Mesothelial cell of epicardium (in vitro differentiated cells): ENCODE measurements around the gene RASGRF2. TPM values are rescaled to one million over a fixed set of nuclear protein-coding genes. Genes with fewer than 3 reads are reported as not detected.

Experiments
- DNase-seq, 2 experiments: peaks; one replicate each; pipeline ENCODE4 v3.0.0; 2021; ENCODE audit warnings: low spot score in 2 of 2; ENCODE audit not compliant: unreplicated experiment in 2 of 2
- H3K27ac Mint-ChIP-seq: 2 replicates; pipeline ENCODE4 v1.8.0; 2021; ENCODE audit warnings: mixed read lengths
- H3K27me3 Mint-ChIP-seq: 2 replicates; pipeline ENCODE4 v1.8.0; 2021; ENCODE audit warnings: low read depth, mixed read lengths
- H3K36me3 Mint-ChIP-seq: 2 replicates; pipeline ENCODE4 v1.8.0; 2021; ENCODE audit warnings: mixed read lengths
- H3K4me1 Mint-ChIP-seq: 2 replicates; pipeline ENCODE4 v1.8.0; 2021; ENCODE audit warnings: mixed read lengths
- H3K4me3 Mint-ChIP-seq: 2 replicates; pipeline ENCODE4 v1.8.0; 2021; ENCODE audit warnings: mild to moderate bottlenecking, moderate library complexity, mixed read lengths
- H3K9me3 Mint-ChIP-seq: 2 replicates; pipeline ENCODE4 v1.8.0; 2021; ENCODE audit warnings: mixed read lengths
- CTCF ChIP-seq: fragments of 200-600 bp; sonication (generic); IDR thresholded peaks from one replicate; pipeline ENCODE4 v1.5.0; 2021; ENCODE audit warnings: antibody characterized with exemption; ENCODE audit not compliant: unreplicated experiment
- total RNA-seq: library from RNA; stranded (reverse); gene quantifications from 3 replicates; pipeline ENCODE4 v1.2.1, GENCODE V29; 2021

Gene RASGRF2
- total RNA-seq, 1 donor from 2014 or later = 5.7 TPM

DNA sequence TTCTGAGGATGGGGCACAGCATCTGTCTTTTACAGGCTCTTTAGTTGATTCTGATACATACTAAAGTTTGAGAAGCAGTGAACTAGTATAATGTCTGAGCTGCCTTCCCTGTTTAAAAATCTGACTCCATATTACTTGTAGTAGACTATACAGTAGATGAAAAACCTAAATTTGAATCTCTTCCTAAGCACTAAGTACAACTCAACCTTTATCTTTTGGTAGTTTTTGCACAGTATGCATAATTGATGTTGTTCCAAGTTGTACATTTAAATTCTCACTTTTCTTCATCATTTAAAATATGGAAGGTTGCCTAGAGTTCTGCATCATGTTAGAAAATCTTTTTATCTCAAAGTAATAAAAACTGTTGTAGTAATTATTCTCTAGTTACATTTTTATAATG, 174.4 kb downstream of the RASGRF2 start:
- H3K27me3 Mint-ChIP-seq = no peaks in the 10 kb centered on the region
- no peak overlapping the region for H3K27ac Mint-ChIP-seq
- DNase-seq = no peak
- no peak overlapping the region for H3K4me3 Mint-ChIP-seq
- peaks cover 12% of the 10 kb centered on the region for H3K4me1 Mint-ChIP-seq
- peaks cover 15% of the 10 kb centered on the region for H3K9me3 Mint-ChIP-seq
- TF ChIP-seq CTCF = no peak
- peaks cover 13% of the 10 kb centered on the region for H3K36me3 Mint-ChIP-seq

- peaks cover 25% of the 10 kb centered on the region for H3K4me1 Mint-ChIP-seq
- TF ChIP-seq CTCF = no peak
- H3K9me3 Mint-ChIP-seq = peaks cover 15% of the 10 kb centered on the region
- no peak overlapping the region for H3K27ac Mint-ChIP-seq
- peaks cover 13% of the 10 kb centered on the region for H3K36me3 Mint-ChIP-seq
- H3K4me3 Mint-ChIP-seq = no peak overlapping the region
- no peaks in the 10 kb centered on the region for H3K27me3 Mint-ChIP-seq
- DNase-seq = no peak
Measured at GRCh38 chr5:81136557-81136956, 176.4 kb downstream of the RASGRF2 start.

- H3K4me1 Mint-ChIP-seq = peaks cover 32% of the 10 kb centered on the region
- DNase-seq = no peak
- no peak overlapping the region for H3K4me3 Mint-ChIP-seq
- no peak overlapping the region for H3K27ac Mint-ChIP-seq
- peaks cover 15% of the 10 kb centered on the region for H3K9me3 Mint-ChIP-seq
- TF ChIP-seq CTCF = no peak
- peaks cover 13% of the 10 kb centered on the region for H3K36me3 Mint-ChIP-seq
- no peaks in the 10 kb centered on the region for H3K27me3 Mint-ChIP-seq
Measured at GRCh38 chr5:81137833-81138232, 177.7 kb downstream of the RASGRF2 start.

DNA sequence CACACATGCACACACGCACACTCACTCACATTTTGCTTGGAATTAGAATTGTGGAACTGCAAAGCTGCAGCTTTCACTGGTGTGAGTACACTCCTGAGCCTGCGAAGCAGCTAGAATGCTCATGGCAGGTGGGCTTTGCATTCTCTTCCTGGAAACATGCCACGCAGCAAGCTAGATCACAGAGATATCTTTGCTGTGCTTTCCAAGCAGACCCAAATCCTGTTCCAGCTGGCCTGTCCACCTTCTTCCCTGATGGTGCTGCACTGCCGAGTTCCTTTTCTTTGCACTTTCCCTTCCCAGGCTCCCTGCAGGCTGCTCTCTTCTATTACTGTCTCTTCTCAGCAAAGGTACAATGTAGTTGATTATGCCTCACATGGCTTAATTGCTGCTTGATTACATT, 180.3 kb downstream of the RASGRF2 start:
- H3K4me1 Mint-ChIP-seq = peaks cover 20% of the 10 kb centered on the region
- H3K4me3 Mint-ChIP-seq = no peak overlapping the region
- H3K27ac Mint-ChIP-seq = peak overlapping the region; percentile 23
- no peak for TF ChIP-seq CTCF
- H3K9me3 Mint-ChIP-seq = peaks cover 12% of the 10 kb centered on the region
- H3K27me3 Mint-ChIP-seq = no peaks in the 10 kb centered on the region
- H3K36me3 Mint-ChIP-seq = peaks cover 11% of the 10 kb centered on the region
- peak in 1 of 2 experiments; percentile 40 for DNase-seq

DNA sequence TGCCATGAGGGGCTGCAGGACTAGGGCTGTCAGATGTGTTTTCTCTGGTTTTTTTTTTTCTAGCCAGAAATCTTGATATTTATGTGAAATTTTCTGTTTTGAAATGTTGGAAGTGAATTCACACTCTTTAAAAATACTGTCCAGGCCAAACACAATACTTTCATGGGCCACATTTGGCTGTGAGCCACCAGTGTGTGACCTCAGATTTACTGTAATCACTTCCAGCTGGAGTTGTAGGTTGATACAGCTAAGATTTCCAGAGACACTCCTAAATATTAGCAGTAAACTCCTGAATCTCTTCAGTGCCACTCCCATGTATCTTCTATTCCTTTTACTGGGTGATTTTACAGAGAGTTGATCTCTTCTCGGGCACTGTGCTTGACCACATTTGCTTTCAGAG, 180.8 kb downstream of the RASGRF2 start:
- Mint-ChIP-seq H3K4me1 (peaks cover 20% of the 10 kb centered on the region), H3K4me3 (no peak overlapping the region), H3K9me3 (peaks cover 9% of the 10 kb centered on the region), H3K27ac (peak overlapping the region; percentile 36), H3K27me3 (no peaks in the 10 kb centered on the region), H3K36me3 (peaks cover 8% of the 10 kb centered on the region)
- no peak for DNase-seq
- no peak for TF ChIP-seq CTCF

DNA sequence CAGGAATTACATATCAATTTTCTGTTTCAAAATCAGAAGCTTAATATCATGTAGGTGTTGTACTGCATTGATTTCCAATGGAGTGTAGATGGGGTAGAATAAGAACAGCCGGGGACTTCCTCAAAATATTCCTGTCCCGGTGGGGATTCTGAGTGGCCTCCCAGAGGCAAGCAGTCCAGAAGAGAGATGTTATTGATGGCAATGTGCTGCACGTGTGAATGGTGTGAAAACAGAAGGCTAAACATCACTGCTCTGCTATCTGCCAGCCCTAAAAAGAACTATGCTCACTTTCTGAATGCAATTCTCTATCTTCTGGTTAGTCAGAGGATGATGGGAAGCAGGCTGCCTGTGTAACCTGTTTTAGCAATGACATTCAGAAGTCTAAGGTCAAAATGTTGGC, 181.9 kb downstream of the RASGRF2 start:
- no peak for DNase-seq

More for the DNA sequence above, 181.9 kb downstream of the RASGRF2 start:
- no peak overlapping the region for H3K27ac Mint-ChIP-seq
- H3K4me1 Mint-ChIP-seq = peaks cover 25% of the 10 kb centered on the region
- no peaks in the 10 kb centered on the region for H3K36me3 Mint-ChIP-seq
- TF ChIP-seq CTCF = no peak
- H3K27me3 Mint-ChIP-seq = no peaks in the 10 kb centered on the region
- no peak overlapping the region for H3K4me3 Mint-ChIP-seq
- H3K9me3 Mint-ChIP-seq = no peaks in the 10 kb centered on the region
